GM21619 (cell line): ENCODE results near the gene AANAT.
A peak's percentile ranks its signal among the peaks of the same experiment; 100 is the strongest.
"Not testable (repeated sequence)": the region's sequence is repeated elsewhere in the genome, so short reads cannot be mapped to it uniquely, and the experiment has no call there.

Source experiments
- ATAC-seq: cut with Tn5 transposase; IDR thresholded peaks from one replicate; pipeline ENCODE4 v1.9.1; 2021; ENCODE audit not compliant: unreplicated experiment

Gene AANAT

DNA sequence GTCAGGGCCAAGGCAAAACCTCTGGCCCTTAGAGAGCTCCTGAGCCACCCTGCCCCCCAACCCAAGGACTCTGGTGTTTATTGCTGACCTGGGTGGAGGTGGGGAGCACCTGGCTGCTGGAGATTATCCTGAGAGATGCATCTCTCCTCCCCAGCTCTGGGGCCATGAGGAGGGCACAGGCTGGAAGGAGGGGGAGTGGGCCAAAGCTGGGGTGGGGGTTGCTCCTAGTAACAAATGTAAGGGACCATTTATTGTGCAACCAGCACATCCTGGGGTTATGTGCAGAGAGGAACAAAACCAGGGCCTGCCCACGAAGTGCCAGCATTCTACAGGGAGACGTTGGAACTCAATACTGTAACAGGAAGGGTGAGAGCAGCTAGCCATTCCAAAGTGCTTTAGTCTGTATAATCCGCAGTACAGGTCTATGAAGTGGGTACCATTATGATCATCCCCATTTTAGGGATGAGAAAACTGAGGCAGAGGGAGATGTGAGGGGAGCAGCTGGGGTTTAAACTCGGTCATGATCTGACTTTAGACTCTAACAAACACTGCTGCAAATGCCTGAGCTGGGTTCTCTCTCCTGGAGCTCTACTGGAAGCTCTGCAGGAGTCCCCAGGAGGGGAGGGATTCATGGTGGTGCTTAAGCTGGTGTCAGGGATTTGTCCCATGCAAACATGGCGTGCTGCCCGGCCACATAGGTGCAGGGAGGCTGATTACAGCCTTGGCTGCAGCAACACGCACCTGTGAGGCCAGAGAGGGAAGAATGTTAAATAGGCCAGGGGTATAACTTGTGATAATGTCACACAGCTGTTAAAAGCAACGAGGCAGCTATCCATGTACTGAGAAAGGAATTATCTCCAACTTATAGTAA is 35.2 kb downstream of the AANAT start:
- no peak for ATAC-seq

DNA sequence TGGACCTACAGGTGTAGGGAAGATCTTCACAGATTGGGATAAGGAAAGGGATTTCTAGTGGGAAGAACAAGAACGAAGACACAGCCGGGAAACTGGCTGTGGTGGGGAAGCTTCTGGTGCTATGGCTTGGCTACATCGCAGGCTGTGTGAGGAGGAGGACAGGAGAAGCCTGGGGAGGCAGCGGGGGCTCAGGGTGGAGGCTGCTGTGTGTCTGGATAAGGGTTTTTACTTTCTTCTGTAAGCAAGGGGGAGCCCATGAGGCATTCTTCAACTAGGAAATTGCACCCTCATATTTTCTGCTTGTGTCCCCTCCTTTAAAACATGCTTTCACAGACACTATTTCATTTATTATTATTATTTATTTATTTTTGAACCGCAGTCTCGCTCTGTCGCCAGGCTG is 36.7 kb downstream of the AANAT start:
- no peak for ATAC-seq

DNA sequence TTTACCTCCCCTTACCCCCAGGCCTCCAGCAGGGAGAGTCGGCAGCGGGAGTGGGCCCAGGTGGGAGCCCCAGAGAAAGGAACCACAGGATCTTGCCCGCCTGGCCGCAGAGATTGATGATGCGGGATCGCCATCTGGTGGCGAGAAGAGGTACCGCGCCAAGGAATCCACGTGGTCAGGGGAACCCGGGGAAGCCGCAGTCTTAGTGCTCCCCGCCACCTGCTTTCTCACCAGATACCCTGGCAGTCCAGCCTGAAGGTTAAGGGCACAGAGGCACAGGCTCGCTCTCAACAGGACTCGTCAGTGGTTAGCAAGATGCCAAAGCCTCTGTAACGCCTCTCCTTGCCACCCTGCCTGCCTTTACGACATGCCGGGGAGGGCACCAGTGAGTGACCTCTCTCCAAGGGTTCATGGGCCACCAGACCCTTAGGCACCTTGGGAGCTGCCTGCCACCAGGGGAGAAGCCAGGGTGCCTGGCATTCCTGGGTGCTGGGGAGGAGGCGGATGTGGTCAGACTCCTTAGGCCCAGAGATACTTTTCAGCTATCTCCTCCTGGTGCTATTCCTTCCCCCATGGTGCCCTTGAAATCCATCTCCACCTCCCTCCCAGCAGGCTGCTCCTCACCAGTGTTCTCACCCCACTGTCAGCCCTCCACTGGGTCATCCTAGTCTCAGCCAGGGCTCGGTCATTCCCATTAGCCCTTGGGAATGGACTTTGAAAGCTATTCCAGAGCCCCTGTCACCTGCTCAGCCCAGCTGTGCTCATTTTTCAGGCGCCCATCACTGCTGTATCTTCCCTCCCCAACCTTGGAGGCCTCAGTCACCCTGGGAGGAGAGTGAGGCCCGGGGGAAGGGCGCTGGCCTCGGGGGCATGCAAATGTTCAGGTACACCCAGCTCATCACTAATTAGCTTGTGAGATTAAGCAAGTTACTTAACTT is 39.3 kb downstream of the AANAT start:
- ATAC-seq: peak; percentile 51

GRCh38 chr17:76508472-76509063 is 41.2 kb downstream of the AANAT start:
- not testable (repeated sequence) for ATAC-seq

DNA sequence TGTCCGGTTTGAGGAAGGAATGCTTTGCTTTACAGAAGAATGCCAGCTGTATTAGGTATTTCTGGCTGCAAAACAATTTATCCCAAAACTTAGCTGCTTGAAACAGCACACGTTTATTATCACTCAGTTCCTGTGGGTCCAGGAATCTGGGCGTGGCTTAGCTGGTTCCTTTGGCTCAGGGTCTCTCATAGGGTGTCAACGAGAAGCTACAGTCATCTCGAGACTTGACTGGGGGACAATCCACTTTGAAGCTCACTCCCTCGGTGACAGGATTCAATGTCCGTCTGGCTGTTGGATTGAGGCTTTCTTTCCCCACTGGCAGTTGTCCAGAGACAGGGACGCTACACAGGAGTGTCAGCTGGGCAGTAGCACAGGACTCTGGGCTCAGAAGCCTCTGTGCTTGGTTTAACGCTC is 43.4 kb downstream of the AANAT start:
- no peak for ATAC-seq

GRCh38 chr17:76511668-76512365 is 44.4 kb downstream of the AANAT start:
- ATAC-seq: no peak

- no peak for ATAC-seq
Observed at GRCh38 chr17:76512366-76513305, 45.2 kb downstream of the AANAT start.

DNA sequence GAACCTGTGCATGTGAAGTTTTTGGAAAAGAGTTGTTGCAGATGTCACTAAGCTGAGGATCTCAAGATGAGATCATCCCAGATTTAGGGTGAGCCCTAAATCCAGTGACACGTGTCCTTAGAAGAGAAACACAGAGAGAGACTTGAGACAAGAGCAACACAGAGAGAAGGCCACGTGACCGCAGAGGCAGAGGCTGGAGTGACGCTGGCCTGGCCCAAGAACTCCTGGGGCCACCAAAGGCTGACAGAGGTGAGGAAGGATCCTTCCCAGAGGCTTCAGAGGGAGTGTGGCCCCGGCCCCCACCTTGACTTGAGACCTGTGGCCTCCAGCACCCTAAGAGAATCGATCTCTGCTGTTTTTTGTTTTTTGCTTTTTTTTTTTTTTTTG is 45.9 kb downstream of the AANAT start:
- no peak for ATAC-seq

- ATAC-seq: not testable (repeated sequence)
Observed at GRCh38 chr17:76514355-76514754, 47.0 kb downstream of the AANAT start.

DNA sequence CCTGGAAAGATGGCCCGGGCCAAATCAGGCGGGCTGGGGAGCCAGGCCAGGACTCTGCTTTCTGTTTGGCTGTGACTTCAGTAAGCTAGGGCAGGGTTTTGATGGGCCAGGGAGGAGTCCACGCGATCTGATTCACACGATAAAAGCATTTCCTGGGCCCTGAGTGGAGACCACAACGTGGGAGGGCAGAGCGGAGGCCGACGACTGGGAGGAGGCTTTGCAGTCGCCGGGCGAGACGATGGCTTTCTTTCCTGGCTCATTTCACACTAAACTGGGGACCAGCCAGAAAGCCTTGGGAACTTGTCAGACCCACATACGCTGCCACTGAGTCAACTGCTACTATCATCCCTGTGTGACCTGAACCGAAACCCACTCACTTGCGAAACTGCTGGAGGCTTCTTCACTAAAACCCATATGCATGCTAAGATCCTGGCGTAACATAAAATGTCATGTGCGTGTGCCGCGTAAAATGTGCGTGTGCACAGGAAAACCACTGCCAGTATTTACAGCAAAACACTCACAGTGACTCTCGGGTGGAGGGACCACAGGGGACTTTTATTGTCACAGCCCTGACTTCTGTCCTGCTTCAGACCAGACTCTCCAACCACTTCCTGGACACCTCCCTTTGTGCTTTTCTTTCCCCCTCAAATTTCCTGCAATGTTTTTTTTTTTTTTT is 48.0 kb downstream of the AANAT start:
- peak; percentile 64 for ATAC-seq

GRCh38 chr17:76517638-76518038 is 50.2 kb downstream of the AANAT start:
- no peak for ATAC-seq

DNA sequence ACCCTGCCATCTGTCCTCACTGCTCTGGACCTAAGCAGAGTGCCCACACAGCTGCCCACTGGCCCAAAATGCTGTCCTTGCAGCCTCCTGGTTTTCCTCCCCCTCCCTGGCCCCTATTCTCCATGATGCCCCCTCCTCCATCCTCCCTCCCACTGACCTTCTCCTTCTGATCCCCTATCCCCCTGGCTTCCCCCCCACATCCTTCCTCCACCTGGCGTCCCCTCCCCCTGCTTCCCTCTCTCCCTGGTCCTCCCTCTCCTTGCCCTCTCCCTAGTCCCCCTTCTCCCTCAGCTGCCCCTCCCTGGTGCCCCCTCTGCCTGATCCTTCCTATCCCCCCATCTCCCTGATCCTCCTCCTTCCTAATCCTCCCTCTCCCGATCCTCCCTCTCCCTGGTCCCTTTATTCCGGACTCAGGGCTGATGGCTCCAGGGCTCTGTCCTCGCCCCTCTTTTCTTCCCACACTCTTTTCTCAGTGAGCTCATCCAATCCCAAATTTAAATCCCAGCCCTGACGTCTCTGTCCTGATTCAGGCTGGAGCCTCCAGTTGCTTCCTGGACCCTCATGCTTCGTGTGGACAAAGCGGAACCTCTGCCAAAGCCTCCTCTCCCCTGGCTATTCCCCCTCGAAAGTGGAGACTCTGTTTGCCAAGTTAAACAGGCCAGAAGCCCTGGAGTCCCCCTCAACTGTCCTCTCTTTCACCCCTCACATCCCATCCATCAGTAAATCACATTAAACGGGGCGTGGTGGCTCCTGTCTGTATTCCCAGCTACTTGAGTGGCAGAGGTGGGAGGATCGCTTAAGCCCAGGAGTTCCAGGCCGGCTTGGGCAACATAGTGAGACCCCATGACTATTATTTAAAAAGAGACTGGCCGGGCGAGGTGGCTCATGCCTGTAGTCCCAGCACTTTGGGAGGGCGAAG is 51.9 kb downstream of the AANAT start:
- no peak for ATAC-seq
